DMS114 treated with DMSO at 0.1 percent for 48 hours (cell line): ENCODE data around the gene TRIM14.
"Not testable (repeated sequence)": the region's sequence is repeated elsewhere in the genome, so short reads cannot be mapped to it uniquely, and the experiment has no call there.

Experiments used
- DNase-seq: peaks from one replicate; lab custom pipeline; 2025; ENCODE audit not compliant: unreplicated experiment; lab: John Stamatoyannopoulos, UW

Gene TRIM14

GRCh38 chr9:98108531-98109031 lies 10.4 kb downstream of the TRIM14 start:
- no peak for DNase-seq

GRCh38 chr9:98107926-98108325 lies 11.1 kb downstream of the TRIM14 start:
- no peak for DNase-seq

- DNase-seq: no peak
Measured at GRCh38 chr9:98105006-98105405, 14.0 kb downstream of the TRIM14 start.

GRCh38 chr9:98104445-98104881 lies 14.6 kb downstream of the TRIM14 start:
- DNase-seq: no peak

GRCh38 chr9:98101868-98102273 lies 17.2 kb downstream of the TRIM14 start:
- no peak for DNase-seq

- no peak for DNase-seq
Measured at GRCh38 chr9:98101416-98101815, 17.6 kb downstream of the TRIM14 start.

GRCh38 chr9:98100456-98100855 lies 18.6 kb downstream of the TRIM14 start:
- no peak for DNase-seq

- DNase-seq: no peak
Measured at GRCh38 chr9:98099898-98100297, 19.1 kb downstream of the TRIM14 start.

- DNase-seq: no peak
Measured at GRCh38 chr9:98099346-98099745, 19.7 kb downstream of the TRIM14 start.

- no peak for DNase-seq
Measured at GRCh38 chr9:98097836-98098235, 21.2 kb downstream of the TRIM14 start.

- DNase-seq: no peak
Measured at GRCh38 chr9:98096091-98096490, 22.9 kb downstream of the TRIM14 start.

- DNase-seq: no peak
Measured at GRCh38 chr9:98095401-98095800, 23.6 kb downstream of the TRIM14 start.

- DNase-seq: no peak
Measured at GRCh38 chr9:98094851-98095250, 24.2 kb downstream of the TRIM14 start.

GRCh38 chr9:98094316-98094715 lies 24.7 kb downstream of the TRIM14 start:
- no peak for DNase-seq

- DNase-seq: no peak
Measured at GRCh38 chr9:98092613-98092931, 26.4 kb downstream of the TRIM14 start.

GRCh38 chr9:98091735-98092612 lies 27.0 kb downstream of the TRIM14 start:
- no peak for DNase-seq

- not testable (repeated sequence) for DNase-seq
Measured at GRCh38 chr9:98090674-98091073, 28.3 kb downstream of the TRIM14 start.

GRCh38 chr9:98087420-98088354 lies 31.3 kb downstream of the TRIM14 start:
- DNase-seq: no peak

- no peak for DNase-seq
Measured at GRCh38 chr9:98086461-98086860, 32.6 kb downstream of the TRIM14 start.

GRCh38 chr9:98085944-98086343 lies 33.1 kb downstream of the TRIM14 start:
- DNase-seq: no peak

GRCh38 chr9:98085058-98085457 lies 34.0 kb downstream of the TRIM14 start:
- DNase-seq: no peak

GRCh38 chr9:98084396-98084795 lies 34.6 kb downstream of the TRIM14 start:
- no peak for DNase-seq
